ENCODE measurements around the gene ISLR.

ISLR gene

DNA sequence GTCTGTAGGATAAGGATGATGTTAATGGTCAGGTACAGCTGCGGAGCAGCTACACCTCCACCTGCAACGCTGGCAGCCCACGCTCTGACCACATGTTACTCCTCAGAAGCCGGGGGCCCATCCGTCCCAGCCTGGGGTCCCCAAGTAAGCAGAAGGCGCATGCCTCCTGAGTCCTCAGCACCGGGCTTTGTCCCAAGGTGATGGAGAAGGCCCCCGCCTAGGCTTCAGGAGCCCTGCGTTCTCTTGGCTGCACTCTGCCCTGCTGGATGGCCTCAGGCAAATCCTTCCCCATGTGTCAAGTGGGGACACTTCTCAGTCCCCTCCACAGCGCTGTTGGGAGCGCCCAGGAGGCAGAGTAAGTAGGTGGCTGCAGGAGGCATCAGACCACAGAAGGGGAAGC is 14.7 kb downstream of the ISLR start:
- TF ChIP-seq, protein P1, sequence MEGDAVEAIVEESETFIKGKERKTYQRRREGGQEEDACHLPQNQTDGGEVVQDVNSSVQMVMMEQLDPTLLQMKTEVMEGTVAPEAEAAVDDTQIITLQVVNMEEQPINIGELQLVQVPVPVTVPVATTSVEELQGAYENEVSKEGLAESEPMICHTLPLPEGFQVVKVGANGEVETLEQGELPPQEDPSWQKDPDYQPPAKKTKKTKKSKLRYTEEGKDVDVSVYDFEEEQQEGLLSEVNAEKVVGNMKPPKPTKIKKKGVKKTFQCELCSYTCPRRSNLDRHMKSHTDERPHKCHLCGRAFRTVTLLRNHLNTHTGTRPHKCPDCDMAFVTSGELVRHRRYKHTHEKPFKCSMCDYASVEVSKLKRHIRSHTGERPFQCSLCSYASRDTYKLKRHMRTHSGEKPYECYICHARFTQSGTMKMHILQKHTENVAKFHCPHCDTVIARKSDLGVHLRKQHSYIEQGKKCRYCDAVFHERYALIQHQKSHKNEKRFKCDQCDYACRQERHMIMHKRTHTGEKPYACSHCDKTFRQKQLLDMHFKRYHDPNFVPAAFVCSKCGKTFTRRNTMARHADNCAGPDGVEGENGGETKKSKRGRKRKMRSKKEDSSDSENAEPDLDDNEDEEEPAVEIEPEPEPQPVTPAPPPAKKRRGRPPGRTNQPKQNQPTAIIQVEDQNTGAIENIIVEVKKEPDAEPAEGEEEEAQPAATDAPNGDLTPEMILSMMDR (IDR thresholded peaks at IDR 0.05; ENCODE audit: control insufficient read depth, extremely low read depth, insufficient read depth), result no peak
- DNase-seq (ENCODE audit: low read depth), result no peak
- no peak overlapping the region for H3K4me3 ChIP-seq (ENCODE audit: low read depth, low read length)

DNA sequence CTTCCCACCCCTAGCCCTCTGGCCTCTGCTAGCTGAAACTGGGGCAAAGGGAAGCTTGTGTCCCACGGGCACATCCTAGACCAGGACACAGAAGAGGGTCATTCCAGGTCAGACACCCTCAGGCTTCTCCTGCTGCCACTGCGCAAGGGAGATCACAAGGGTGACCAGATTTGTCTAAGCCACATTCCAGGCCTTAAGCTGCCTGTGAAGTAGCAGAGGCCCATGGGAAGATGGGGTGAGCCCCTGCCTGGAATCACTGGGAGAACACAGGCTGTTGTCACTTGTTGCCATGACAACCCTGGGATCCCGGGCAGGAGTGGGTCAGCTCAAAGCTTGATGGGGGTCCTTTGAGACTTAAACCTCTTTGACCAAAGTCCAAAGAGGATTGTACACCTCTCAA is 18.3 kb downstream of the ISLR start:
- no peak for DNase-seq (ENCODE audit: low read depth)
- TF ChIP-seq, protein P1 (IDR thresholded peaks at IDR 0.05; ENCODE audit: control insufficient read depth, extremely low read depth, insufficient read depth), result no peak
- no peak overlapping the region for H3K4me3 ChIP-seq (ENCODE audit: low read depth, low read length)

DNA sequence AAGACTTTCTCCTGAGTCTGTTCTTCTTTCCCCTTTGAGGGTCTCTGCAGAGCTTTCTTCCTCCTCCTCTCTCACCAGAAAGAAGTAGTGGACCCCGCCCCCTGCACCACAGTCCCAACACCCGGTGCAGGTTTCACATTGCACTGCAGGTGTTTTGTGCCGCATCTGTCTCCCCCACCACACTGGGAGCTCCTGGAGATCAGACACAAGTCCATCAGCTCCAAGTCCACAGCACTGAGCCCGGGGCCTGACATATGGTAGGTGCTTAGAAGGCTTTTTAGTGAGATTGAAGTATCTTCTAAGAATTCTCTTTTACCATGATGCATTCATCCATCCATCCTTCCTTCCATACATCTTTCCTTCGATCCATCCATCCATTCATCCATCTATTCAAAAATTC is 19.2 kb downstream of the ISLR start:
- no peak overlapping the region for H3K4me3 ChIP-seq (ENCODE audit: low read depth, low read length)
- TF ChIP-seq, protein P1 (IDR thresholded peaks at IDR 0.05; ENCODE audit: control insufficient read depth, extremely low read depth, insufficient read depth), result no peak
- DNase-seq (ENCODE audit: low read depth), result no peak

DNA sequence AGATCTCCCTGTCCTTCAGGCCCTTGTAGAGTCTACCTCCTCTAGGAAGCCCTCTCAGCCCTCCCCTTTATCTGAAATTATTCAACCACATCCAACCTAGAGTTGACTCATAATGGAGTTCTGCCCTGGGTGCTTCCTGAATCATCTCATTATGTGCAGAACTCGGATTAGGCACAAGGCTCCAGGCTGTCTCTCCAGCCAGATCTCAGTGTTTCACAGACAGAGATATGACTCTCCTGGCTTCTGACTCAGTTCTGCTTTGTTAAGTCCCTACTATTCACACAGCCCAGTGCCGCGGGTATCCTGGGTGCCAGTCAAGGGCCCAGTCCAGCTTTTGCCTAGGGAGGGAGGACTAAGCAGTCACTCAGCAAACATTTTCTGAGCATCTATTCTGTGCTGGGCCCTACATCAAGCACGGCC is 19.8 kb downstream of the ISLR start:
- no peak overlapping the region for H3K4me3 ChIP-seq (ENCODE audit: low read depth, low read length)
- DNase-seq (ENCODE audit: low read depth), result no peak
- TF ChIP-seq, protein P1 (IDR thresholded peaks at IDR 0.05; ENCODE audit: control insufficient read depth, extremely low read depth, insufficient read depth), result no peak

DNA sequence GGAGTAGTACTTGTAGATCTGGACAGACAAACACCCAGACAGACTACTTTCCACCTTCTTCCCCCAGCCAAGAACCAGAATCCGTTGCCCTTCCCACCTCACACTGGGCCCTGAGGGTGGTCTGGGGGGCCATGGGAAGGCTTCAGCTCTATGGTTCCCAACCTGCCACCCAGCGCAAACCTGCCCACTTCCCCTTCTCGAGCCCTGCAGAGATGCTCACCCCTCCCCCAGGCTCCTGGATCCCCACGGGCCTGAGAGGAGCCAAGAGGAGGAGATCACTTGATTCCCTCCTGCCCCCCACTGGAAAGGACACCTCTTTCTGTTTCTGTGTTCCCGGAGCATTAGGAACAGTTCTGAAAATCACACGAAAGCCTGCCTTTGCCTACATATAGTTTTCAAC is 20.4 kb downstream of the ISLR start:
- no peak overlapping the region for H3K4me3 ChIP-seq (ENCODE audit: low read depth, low read length)
- DNase-seq (ENCODE audit: low read depth), result no peak
- TF ChIP-seq, protein P1 (IDR thresholded peaks at IDR 0.05; ENCODE audit: control insufficient read depth, extremely low read depth, insufficient read depth), result no peak

DNA sequence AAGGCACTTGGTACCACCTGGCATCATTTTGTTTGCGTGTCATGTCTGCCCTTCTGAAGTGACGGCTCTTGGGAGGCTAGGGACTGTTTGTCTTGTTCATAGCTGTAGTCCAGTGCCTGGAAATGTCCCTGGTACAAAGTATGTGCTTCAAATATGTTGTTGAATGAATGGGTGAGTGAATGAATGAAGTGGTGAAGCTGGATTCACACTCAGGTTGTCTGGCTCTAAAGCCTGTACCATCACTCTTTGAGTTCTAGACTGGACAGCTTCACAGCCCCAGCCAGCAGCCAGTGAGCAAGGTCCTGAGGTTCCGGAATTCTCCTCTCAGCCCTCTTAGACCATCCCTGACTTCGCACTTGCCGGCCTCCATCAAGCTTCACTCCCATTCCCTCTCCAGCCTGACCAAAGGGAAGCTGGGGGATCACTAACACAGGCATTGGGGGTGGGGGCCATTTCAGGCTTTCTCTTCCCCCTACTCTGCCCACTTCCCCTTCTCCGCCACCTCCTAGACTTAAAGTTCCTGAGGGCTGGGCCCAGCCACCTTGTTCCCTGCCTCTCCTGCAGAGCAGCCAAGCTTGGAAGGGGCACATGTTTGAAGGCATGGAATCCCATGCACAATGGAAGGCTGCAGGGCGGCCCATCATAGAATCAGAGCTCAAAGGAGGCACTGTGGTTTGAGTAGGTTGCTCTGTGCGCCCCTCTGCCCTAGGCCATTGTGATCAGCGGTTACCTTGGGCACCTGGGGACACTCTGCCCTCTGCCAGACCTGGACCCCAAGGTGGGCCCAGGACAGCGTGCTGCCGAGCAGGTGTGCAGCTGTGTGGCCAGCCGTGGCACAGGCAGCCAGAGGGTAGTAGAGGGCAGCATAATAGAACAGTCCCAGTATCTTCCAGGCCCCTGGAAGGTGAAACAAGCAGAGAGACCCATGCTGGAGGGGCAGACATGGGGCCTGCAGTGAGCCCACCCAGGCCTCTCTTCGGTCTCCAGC is 21.4 kb downstream of the ISLR start:
- DNase-seq (ENCODE audit: low read depth), result no peak
- no peak overlapping the region for H3K4me3 ChIP-seq (ENCODE audit: low read depth, low read length)
- TF ChIP-seq, protein P1 (IDR thresholded peaks at IDR 0.05; ENCODE audit: control insufficient read depth, extremely low read depth, insufficient read depth), result no peak
